ENCODE results near the gene C1orf174.

The C1orf174 gene

DNA sequence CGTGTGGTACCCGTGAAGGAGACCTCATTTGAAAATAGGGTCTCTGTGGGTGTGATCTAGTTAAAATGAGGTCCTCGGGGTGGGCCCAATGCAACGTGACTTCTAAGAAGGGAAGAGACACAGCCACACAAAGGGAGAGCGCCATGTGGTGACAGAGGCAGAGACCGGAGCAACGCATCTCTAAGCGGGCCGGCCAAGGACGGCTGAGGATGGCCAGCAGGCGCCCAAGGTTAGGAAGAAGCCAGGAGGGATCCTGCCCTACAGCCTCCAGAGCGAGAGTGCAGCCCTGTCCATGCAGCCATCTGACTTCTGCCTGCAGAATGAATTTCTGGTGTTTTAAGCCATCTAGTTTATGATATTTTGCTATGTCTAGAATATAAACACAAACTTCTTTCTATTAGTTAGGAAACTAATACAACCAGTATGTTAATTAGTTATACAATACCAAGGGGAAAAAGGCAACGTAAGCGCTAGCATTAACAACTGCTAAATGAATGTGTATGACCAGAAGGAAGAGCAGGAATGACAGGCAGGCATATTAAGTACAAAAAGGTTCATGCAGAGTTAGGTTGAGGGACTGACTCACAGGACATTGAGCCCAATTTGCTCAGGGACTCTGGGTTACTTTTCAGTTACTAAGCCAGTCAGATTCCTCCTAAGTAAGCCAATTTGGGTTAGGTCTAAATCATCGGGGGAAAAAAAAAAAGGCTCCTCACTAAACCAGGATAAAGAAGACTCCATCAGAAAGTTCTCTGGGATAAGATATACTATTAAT is 47.2 kb downstream of the C1orf174 start:
- Histone ChIP-seq H3K79me2 (ENCODE audit: low read length) (peaks cover 28% of the 10 kb centered on the region), H3K9me3 (ENCODE audit: insufficient read depth, low read length) (no peaks in the 10 kb centered on the region), H3K9ac (ENCODE audit: low read length) (no peak overlapping the region), H3K4me2 (ENCODE audit: low read length) (no peak overlapping the region), H3K27me3 (ENCODE audit: low read depth, low read length) (no peaks in the 10 kb centered on the region), H2AFZ (ENCODE audit: low read depth, low read length) (no peak overlapping the region), H3K4me1 (ENCODE audit: low read length) (peaks cover 10% of the 10 kb centered on the region), H4K20me1 (ENCODE audit: insufficient read depth, low read length) (peaks cover 8% of the 10 kb centered on the region; the same call in 1 of the 2 replicates), H3K36me3 (replicated peaks; ENCODE audit: low read depth, low read length) (peaks cover 9% of the 10 kb centered on the region), H3K27ac (ENCODE audit: low read length) (no peak overlapping the region), H3K4me3 (ENCODE audit: low read length) (no peak overlapping the region)
- TF ChIP-seq, protein P1, sequence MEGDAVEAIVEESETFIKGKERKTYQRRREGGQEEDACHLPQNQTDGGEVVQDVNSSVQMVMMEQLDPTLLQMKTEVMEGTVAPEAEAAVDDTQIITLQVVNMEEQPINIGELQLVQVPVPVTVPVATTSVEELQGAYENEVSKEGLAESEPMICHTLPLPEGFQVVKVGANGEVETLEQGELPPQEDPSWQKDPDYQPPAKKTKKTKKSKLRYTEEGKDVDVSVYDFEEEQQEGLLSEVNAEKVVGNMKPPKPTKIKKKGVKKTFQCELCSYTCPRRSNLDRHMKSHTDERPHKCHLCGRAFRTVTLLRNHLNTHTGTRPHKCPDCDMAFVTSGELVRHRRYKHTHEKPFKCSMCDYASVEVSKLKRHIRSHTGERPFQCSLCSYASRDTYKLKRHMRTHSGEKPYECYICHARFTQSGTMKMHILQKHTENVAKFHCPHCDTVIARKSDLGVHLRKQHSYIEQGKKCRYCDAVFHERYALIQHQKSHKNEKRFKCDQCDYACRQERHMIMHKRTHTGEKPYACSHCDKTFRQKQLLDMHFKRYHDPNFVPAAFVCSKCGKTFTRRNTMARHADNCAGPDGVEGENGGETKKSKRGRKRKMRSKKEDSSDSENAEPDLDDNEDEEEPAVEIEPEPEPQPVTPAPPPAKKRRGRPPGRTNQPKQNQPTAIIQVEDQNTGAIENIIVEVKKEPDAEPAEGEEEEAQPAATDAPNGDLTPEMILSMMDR (IDR thresholded peaks at IDR 0.05; ENCODE audit: low read depth, low read length), result no peak
- TF ChIP-seq EZH2phosphoT487 (IDR thresholded peaks at IDR 0.05; ENCODE audit: low read depth), result no peak

DNA sequence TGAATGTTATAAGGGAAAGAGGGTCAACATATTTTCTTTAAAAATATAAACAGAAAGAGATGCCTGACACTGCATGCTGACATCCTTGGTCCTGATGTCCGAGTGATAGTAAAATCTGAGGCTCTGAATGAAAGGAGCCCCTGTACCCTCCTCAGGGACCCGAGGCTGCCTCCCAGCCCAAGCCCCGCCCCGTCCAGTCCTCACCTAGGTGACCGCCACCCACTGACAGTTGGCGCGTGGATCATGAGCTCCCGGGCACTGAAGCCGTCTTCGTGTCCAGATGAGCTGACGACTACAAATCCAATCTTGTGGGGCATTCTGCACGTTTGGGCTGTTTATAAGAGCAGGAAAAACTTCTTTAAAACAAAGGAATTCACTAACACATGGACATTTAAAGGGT is 48.0 kb downstream of the C1orf174 start:
- Histone ChIP-seq H3K36me3 (replicated peaks; ENCODE audit: low read depth, low read length) (peaks cover 9% of the 10 kb centered on the region), H3K9me3 (ENCODE audit: insufficient read depth, low read length) (no peaks in the 10 kb centered on the region), H3K4me1 (ENCODE audit: low read length) (peaks cover 8% of the 10 kb centered on the region), H2AFZ (ENCODE audit: low read depth, low read length) (no peak overlapping the region), H3K79me2 (ENCODE audit: low read length) (peaks cover 24% of the 10 kb centered on the region), H3K27me3 (ENCODE audit: low read depth, low read length) (no peaks in the 10 kb centered on the region), H3K27ac (ENCODE audit: low read length) (no peak overlapping the region), H4K20me1 (ENCODE audit: insufficient read depth, low read length) (peaks cover 8% of the 10 kb centered on the region; the same call in 1 of the 2 replicates), H3K4me3 (ENCODE audit: low read length) (no peak overlapping the region), H3K9ac (ENCODE audit: low read length) (no peak overlapping the region), H3K4me2 (ENCODE audit: low read length) (no peak overlapping the region)
- no peak for TF ChIP-seq EZH2phosphoT487 (IDR thresholded peaks at IDR 0.05; ENCODE audit: low read depth)
- TF ChIP-seq, protein P1 (IDR thresholded peaks at IDR 0.05; ENCODE audit: low read depth, low read length), result no peak

DNA sequence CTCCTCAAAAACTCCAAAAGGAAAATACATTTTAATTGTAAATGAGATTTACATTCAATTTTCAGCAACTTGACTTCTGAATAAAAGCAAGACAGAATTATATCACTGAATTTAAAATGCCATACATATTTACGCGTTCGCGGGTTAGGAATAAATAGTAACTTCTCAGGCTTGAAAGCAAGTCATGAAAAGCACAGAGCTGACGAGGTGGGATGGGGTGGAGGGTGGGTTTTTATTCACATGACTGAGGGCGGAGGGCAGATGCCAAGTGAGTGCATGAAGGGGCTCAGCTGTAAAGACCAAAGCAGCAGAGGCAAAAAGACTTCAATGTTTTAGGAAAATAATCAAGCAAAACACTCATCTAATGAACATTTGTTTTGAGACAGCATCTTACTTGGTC is 48.8 kb downstream of the C1orf174 start:
- Histone ChIP-seq H3K4me1 (ENCODE audit: low read length) (peaks cover 8% of the 10 kb centered on the region), H3K79me2 (ENCODE audit: low read length) (peaks cover 20% of the 10 kb centered on the region), H3K9me3 (ENCODE audit: insufficient read depth, low read length) (no peaks in the 10 kb centered on the region), H3K4me2 (ENCODE audit: low read length) (no peak overlapping the region), H3K36me3 (replicated peaks; ENCODE audit: low read depth, low read length) (peaks cover 9% of the 10 kb centered on the region), H3K27ac (ENCODE audit: low read length) (no peak overlapping the region), H2AFZ (ENCODE audit: low read depth, low read length) (no peak overlapping the region), H3K27me3 (ENCODE audit: low read depth, low read length) (no peaks in the 10 kb centered on the region), H3K9ac (ENCODE audit: low read length) (no peak overlapping the region), H3K4me3 (ENCODE audit: low read length) (no peak overlapping the region), H4K20me1 (ENCODE audit: insufficient read depth, low read length) (peaks cover 8% of the 10 kb centered on the region; the same call in 1 of the 2 replicates)
- TF ChIP-seq, protein P1 (IDR thresholded peaks at IDR 0.05; ENCODE audit: low read depth, low read length), result no peak
- no peak for TF ChIP-seq EZH2phosphoT487 (IDR thresholded peaks at IDR 0.05; ENCODE audit: low read depth)

DNA sequence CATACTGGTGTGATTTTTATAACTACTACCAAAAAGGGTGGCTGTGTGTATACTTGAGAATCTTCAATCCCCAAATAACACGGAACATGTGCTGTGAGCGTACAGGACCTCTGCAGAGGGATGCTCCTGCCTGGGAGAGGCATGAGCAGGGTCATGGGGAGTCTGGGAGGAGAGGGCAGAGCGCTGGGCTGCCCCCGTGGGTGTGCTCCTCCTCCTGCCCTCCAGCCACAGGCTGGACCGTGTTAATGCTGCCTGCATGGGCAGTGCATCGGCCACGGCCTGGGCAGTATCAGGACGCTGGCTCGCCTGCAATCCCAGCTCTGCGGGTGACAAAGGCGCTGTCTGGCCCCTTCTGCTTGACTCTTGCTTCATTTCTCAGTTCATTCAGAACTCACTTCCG is 49.2 kb downstream of the C1orf174 start:
- peaks cover 7% of the 10 kb centered on the region; the same call in 1 of the 2 replicates for H4K20me1 ChIP-seq (ENCODE audit: insufficient read depth, low read length)
- TF ChIP-seq EZH2phosphoT487 (IDR thresholded peaks at IDR 0.05; ENCODE audit: low read depth), result no peak
- TF ChIP-seq, protein P1 (IDR thresholded peaks at IDR 0.05; ENCODE audit: low read depth, low read length), result no peak
- no peak overlapping the region for H3K4me3 ChIP-seq (ENCODE audit: low read length)
- H3K4me1 ChIP-seq (ENCODE audit: low read length), result peaks cover 5% of the 10 kb centered on the region
- H2AFZ ChIP-seq (ENCODE audit: low read depth, low read length), result no peak overlapping the region
- no peak overlapping the region for H3K4me2 ChIP-seq (ENCODE audit: low read length)
- no peaks in the 10 kb centered on the region for H3K27me3 ChIP-seq (ENCODE audit: low read depth, low read length)
- H3K36me3 ChIP-seq (replicated peaks; ENCODE audit: low read depth, low read length), result peaks cover 9% of the 10 kb centered on the region
- peaks cover 15% of the 10 kb centered on the region for H3K79me2 ChIP-seq (ENCODE audit: low read length)
- no peak overlapping the region for H3K27ac ChIP-seq (ENCODE audit: low read length)
- no peak overlapping the region for H3K9ac ChIP-seq (ENCODE audit: low read length)
- no peaks in the 10 kb centered on the region for H3K9me3 ChIP-seq (ENCODE audit: insufficient read depth, low read length)
